Testis (tissue), 3 donors: ENCODE measurements around the gene OTOF. TPM values are rescaled to one million over a fixed set of nuclear protein-coding genes. Genes with fewer than 3 reads are reported as not detected.
"Not testable (repeated sequence)": the region's sequence is repeated elsewhere in the genome, so short reads cannot be mapped to it uniquely, and the experiment has no call there.

Source experiments
- DNase-seq: peaks from one replicate; pipeline ENCODE4 v3.0.0-alpha.2; 2019
- H3K27ac ChIP-seq, 2 donors: fragments of 200-600 bp; sonication (generic); one replicate each; pipeline ENCODE4 v1.5.1; 2019
- H3K27me3 ChIP-seq: fragments of 200-600 bp; sonication (generic); one replicate; pipeline ENCODE4 v1.5.1; 2019
- H3K36me3 ChIP-seq: fragments of 200-600 bp; sonication (generic); one replicate; pipeline ENCODE4 v1.5.1; 2017; ENCODE audit warnings: low read depth; ENCODE audit errors: missing control alignments
- H3K4me1 ChIP-seq: fragments of 200-600 bp; sonication (generic); one replicate; pipeline ENCODE4 v1.5.1; 2019
- H3K4me3 ChIP-seq, 2 donors: fragments of 200-600 bp; sonication (generic); one replicate each; pipeline ENCODE4 v1.5.1; 2017 to 2019
- H3K9me3 ChIP-seq: fragments of 200-600 bp; sonication (generic); one replicate; pipeline ENCODE4 v1.5.1; 2017
- POLR2A ChIP-seq: fragments of 450-650 bp; IDR thresholded peaks from one replicate; pipeline ENCODE4 v1.6.1; 2017; ENCODE audit warnings: antibody characterized with exemption, mild to moderate bottlenecking, moderate library complexity
- WGBS, 2 donors: methylation state at CpG; one replicate each; pipeline ENCODE4 v1.1.5; 2018; 5-methylcytosine and 5-hydroxymethylcytosine counted together
- intact Hi-C: fragments of 100-400 bp; cut with DNase I; formaldehyde crosslinking; loops from one replicate; pipeline ENCODE4 v1.15.1; 2023; ENCODE audit warnings: low total_unique reads
- polyA plus RNA-seq: library from polyadenylated mRNA; stranded (reverse); fragments of 350-450 nt; fragmentation: Illumina TruSeq; extraction: RNeasy Lipid Tissue Mini Kit (QIAGEN cat#74804); gene quantifications from one replicate; pipeline ENCODE4 v1.2.3, GENCODE V29; 2014; ENCODE audit warnings: low read depth, low replicate concordance; ENCODE audit not compliant: insufficient read depth
- total RNA-seq, 2 donors: library from RNA; depleted of rRNA; stranded (reverse); fragments of >200 nt; gene quantifications; one replicate each; pipeline ENCODE4 v1.2.3, GENCODE V29; 2016
- TF ChIP-seq, protein P1 (sequence below), 3 experiments: fragments of 450-650 bp in 2 of 3; fragments of 200-600 bp in 1 of 3; sonication (generic) in 1 of 3; IDR thresholded peaks; one replicate each; pipeline ENCODE4 v1.5.1; 2016 to 2019; ENCODE audit warnings: antibody characterized with exemption in 3 of 3, mild to moderate bottlenecking in 2 of 3, moderate library complexity in 1 of 3

The OTOF gene
- total and polyA plus RNA-seq, 3 donors from 2014 or later = 1.6 to 2.2 (median 1.7) TPM

DNA sequence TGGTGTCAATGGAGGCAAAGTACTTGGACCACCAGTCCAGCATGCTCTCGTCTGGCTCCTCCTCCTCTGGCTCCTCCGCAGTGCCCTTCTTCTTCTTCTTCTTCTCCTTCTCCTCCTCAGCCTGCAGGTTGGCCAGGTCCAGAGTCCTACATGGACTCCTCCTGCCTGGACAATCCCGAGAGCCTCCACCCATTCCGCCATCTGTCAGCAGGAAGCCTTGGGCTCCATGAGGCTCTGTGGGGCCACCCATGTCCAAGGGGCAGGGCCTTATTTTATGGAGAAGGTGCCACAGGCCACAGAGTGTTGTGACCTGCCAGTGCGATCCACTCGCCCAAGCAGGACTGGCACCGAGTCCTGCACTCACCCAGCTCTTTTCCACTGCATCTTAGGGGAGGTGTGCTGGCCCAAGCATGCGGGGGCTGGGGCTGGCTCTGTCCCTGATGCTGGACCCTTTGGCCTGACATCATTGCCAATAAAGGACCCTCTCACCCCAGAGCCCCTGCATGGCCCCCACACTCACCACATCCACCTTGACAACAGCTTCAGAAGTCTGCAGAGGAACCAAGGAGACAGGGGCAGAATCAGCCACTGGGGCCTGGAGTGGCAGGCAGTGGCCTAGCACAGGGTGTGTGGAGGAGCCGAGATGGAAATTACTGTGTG is 7.2 kb downstream of the OTOF start:
- Histone ChIP-seq H3K36me3 (no peaks in the 10 kb centered on the region), H3K9me3 (no peaks in the 10 kb centered on the region), H3K27ac (no peak overlapping the region), H3K27me3 (no peaks in the 10 kb centered on the region), H3K4me1 (no peaks in the 10 kb centered on the region), H3K4me3 (no peak overlapping the region)
- WGBS, 2 donors = 91 to 93% methylated on average over 9 of the region's 9 CpGs
- intact Hi-C loops = no loop called here
- TF ChIP-seq, protein P1, sequence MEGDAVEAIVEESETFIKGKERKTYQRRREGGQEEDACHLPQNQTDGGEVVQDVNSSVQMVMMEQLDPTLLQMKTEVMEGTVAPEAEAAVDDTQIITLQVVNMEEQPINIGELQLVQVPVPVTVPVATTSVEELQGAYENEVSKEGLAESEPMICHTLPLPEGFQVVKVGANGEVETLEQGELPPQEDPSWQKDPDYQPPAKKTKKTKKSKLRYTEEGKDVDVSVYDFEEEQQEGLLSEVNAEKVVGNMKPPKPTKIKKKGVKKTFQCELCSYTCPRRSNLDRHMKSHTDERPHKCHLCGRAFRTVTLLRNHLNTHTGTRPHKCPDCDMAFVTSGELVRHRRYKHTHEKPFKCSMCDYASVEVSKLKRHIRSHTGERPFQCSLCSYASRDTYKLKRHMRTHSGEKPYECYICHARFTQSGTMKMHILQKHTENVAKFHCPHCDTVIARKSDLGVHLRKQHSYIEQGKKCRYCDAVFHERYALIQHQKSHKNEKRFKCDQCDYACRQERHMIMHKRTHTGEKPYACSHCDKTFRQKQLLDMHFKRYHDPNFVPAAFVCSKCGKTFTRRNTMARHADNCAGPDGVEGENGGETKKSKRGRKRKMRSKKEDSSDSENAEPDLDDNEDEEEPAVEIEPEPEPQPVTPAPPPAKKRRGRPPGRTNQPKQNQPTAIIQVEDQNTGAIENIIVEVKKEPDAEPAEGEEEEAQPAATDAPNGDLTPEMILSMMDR (IDR thresholded peaks at IDR 0.05) = no peak
- TF ChIP-seq POLR2A = no peak
- DNase-seq = no peak

DNA sequence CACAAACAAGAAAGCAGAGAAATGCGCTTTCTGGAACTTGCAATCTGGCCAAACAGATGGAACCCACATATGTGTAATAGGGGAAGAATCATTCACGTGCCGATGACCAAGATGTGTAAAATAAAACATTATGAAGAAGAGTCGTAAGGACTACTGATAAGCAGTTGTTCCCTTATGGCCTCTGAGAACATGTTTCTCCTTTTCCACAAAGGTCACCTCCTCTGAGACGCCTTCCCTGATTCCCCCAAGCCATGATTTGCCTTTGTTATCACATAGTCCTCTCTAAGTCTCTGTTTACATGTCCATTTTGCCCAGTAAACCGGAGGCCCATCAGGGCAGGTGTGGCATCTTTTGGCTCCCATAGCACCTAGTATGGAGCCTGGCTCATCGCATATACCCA is 8.0 kb downstream of the OTOF start:
- H3K9me3 ChIP-seq = no peaks in the 10 kb centered on the region
- TF ChIP-seq, protein P1 (IDR thresholded peaks at IDR 0.05) = no peak
- no peak for TF ChIP-seq POLR2A
- H3K27me3 ChIP-seq = no peaks in the 10 kb centered on the region
- no peak overlapping the region for H3K27ac ChIP-seq
- H3K36me3 ChIP-seq = no peaks in the 10 kb centered on the region
- DNase-seq = no peak
- H3K4me1 ChIP-seq = no peaks in the 10 kb centered on the region
- no peak overlapping the region for H3K4me3 ChIP-seq
- intact Hi-C loops = no loop called here
- 90 to 96% methylated on average over 7 of the region's 7 CpGs for WGBS, 2 donors

DNA sequence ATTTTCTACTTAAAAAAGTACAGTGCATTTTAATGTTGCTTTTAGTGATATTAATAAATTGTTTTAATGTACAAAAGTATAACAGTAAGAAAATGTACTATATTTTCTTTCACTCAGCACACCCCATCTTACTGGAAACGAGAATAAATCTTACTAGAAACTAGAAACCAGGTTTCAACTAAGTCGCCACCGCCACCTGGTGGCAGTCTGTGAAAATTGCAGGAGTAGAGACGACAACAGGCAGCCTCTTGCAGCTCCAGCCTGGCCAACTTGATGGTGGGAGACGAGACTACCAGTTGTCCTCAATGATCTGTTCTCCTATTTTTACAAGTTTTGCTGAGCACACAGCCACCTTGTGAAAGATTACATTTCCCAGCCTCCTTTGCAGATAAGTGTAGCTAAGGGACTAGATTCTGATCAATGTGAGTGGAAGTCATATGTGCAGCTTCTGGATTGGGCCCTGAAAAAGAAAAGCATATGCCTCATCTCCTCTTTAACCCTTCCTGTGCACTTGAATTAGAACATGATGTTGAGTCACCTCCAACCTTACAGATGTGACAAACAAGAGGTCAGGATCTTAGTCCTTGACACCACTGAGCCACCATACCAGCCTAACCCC is 8.7 kb downstream of the OTOF start:
- Histone ChIP-seq H3K27ac (no peak overlapping the region), H3K9me3 (no peaks in the 10 kb centered on the region), H3K4me1 (no peaks in the 10 kb centered on the region), H3K27me3 (no peaks in the 10 kb centered on the region), H3K4me3 (no peak overlapping the region), H3K36me3 (no peaks in the 10 kb centered on the region)
- TF ChIP-seq, protein P1 (IDR thresholded peaks at IDR 0.05) = peak; percentile 64 to 86 (median 81)
- no peak for TF ChIP-seq POLR2A
- intact Hi-C loops = no loop called here
- WGBS, 2 donors = 25 to 31% methylated on average over 5 of the region's 5 CpGs
- peak; percentile 88 for DNase-seq

GRCh38 chr2:26468544-26468943 is 9.4 kb downstream of the OTOF start:
- H3K9me3 ChIP-seq, H3K36me3 ChIP-seq, DNase-seq, intact Hi-C loops, H3K27me3 ChIP-seq, H3K27ac ChIP-seq, H3K4me1 ChIP-seq, H3K4me3 ChIP-seq: not testable (repeated sequence)
- WGBS, 2 donors = 82 to 94% methylated on average over 1 of the region's 1 CpG

- no peak for DNase-seq
- 71 to 89% methylated on average over 5 to 22 of the region's 22 CpGs for WGBS, 2 donors
- intact Hi-C loops = no loop called here
- Histone ChIP-seq H3K4me1 (no peaks in the 10 kb centered on the region), H3K27me3 (no peaks in the 10 kb centered on the region), H3K4me3 (no peak overlapping the region), H3K9me3 (no peaks in the 10 kb centered on the region), H3K27ac (no peak overlapping the region), H3K36me3 (no peaks in the 10 kb centered on the region)
- TF ChIP-seq, protein P1 (IDR thresholded peaks at IDR 0.05) = no peak
- no peak for TF ChIP-seq POLR2A
Observed at GRCh38 chr2:26466662-26467310, 11.1 kb downstream of the OTOF start.
